Measurements from ENCODE around the gene ZBTB7C. TPM values are rescaled to one million over a fixed set of nuclear protein-coding genes. Genes with fewer than 3 reads are reported as not detected.

Gene ZBTB7C
- total and polyA plus RNA-seq, 8 donors, result 1.7 to 8.7 (median 2.7) TPM

- H3K4me1 ChIP-seq, result no peaks in the 10 kb centered on the region
- no peaks in the 10 kb centered on the region for H3K9me3 ChIP-seq
- H3K4me3 ChIP-seq, result no peak overlapping the region
- intact Hi-C loops (cut with DNase I), result no loop called here
- TF ChIP-seq CTCF (IDR thresholded peaks at IDR 0.05), result no peak
- DNase-seq (no peak), ATAC-seq (no peak)
- H3K27ac ChIP-seq, result no peak overlapping the region
- H3K36me3 ChIP-seq, result no peaks in the 10 kb centered on the region
- H3K27me3 ChIP-seq, result no peaks in the 10 kb centered on the region
These were observed 325.0 kb downstream of the ZBTB7C start for GRCh38 chr18:48084041-48084757.

GRCh38 chr18:48080546-48080945 lies 328.6 kb downstream of the ZBTB7C start:
- ATAC-seq (no peak), DNase-seq (no peak)
- no peaks in the 10 kb centered on the region for H3K4me1 ChIP-seq
- intact Hi-C loops (cut with DNase I), result no loop called here
- no peak for TF ChIP-seq CTCF (IDR thresholded peaks at IDR 0.05)
- no peaks in the 10 kb centered on the region for H3K27me3 ChIP-seq
- H3K27ac ChIP-seq, result no peak overlapping the region
- H3K4me3 ChIP-seq, result no peak overlapping the region
- no peaks in the 10 kb centered on the region for H3K36me3 ChIP-seq
- H3K9me3 ChIP-seq, result no peaks in the 10 kb centered on the region

GRCh38 chr18:48079885-48080284 lies 329.3 kb downstream of the ZBTB7C start:
- Histone ChIP-seq H3K27ac (no peak overlapping the region), H3K4me1 (no peaks in the 10 kb centered on the region), H3K9me3 (no peaks in the 10 kb centered on the region), H3K27me3 (no peaks in the 10 kb centered on the region), H3K4me3 (no peak overlapping the region), H3K36me3 (no peaks in the 10 kb centered on the region)
- intact Hi-C loops (cut with DNase I), result no loop called here
- no peak for DNase-seq
- no peak for TF ChIP-seq CTCF (IDR thresholded peaks at IDR 0.05)
- no peak for ATAC-seq

GRCh38 chr18:48078448-48078847 lies 330.7 kb downstream of the ZBTB7C start:
- Histone ChIP-seq H3K27ac (no peak overlapping the region), H3K9me3 (no peaks in the 10 kb centered on the region), H3K36me3 (no peaks in the 10 kb centered on the region), H3K27me3 (no peaks in the 10 kb centered on the region), H3K4me3 (no peak overlapping the region), H3K4me1 (no peaks in the 10 kb centered on the region)
- no peak for TF ChIP-seq CTCF (IDR thresholded peaks at IDR 0.05)
- intact Hi-C loops (cut with DNase I), result no loop called here
- ATAC-seq (no peak), DNase-seq (no peak)

GRCh38 chr18:48077291-48077690 lies 331.9 kb downstream of the ZBTB7C start:
- Histone ChIP-seq H3K36me3 (no peaks in the 10 kb centered on the region), H3K4me1 (no peaks in the 10 kb centered on the region), H3K4me3 (no peak overlapping the region), H3K27ac (no peak overlapping the region), H3K9me3 (no peaks in the 10 kb centered on the region), H3K27me3 (no peaks in the 10 kb centered on the region)
- no peak for ATAC-seq
- no peak for TF ChIP-seq CTCF (IDR thresholded peaks at IDR 0.05)
- intact Hi-C loops (cut with DNase I), result no loop called here
- no peak for DNase-seq

Measured in left lung (tissue), 10 donors.